ENCODE results near the gene MCRIP2. TPM values are rescaled to one million over a fixed set of nuclear protein-coding genes. Genes with fewer than 3 reads are reported as not detected.
"Not testable (repeated sequence)": the region's sequence is repeated elsewhere in the genome, so short reads cannot be mapped to it uniquely, and the experiment has no call there.

MCRIP2 gene, protein sequence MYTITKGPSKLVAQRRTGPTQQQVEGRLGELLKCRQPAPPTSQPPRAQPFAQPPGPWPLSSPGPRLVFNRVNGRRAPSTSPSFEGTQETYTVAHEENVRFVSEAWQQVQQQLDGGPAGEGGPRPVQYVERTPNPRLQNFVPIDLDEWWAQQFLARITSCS
- 44.9 and 51.1 TPM in 2 replicates for total RNA-seq (2014; rRNA removed; shearing (Covaris generic))
- polyA plus RNA-seq (2015; cell fraction: cytosol; rRNA removed): 35.7 and 46.6 TPM in 2 replicates
- 27.1 and 65.0 TPM in 2 replicates for polyA plus RNA-seq (2015; cell fraction: nucleus; rRNA removed)

DNA sequence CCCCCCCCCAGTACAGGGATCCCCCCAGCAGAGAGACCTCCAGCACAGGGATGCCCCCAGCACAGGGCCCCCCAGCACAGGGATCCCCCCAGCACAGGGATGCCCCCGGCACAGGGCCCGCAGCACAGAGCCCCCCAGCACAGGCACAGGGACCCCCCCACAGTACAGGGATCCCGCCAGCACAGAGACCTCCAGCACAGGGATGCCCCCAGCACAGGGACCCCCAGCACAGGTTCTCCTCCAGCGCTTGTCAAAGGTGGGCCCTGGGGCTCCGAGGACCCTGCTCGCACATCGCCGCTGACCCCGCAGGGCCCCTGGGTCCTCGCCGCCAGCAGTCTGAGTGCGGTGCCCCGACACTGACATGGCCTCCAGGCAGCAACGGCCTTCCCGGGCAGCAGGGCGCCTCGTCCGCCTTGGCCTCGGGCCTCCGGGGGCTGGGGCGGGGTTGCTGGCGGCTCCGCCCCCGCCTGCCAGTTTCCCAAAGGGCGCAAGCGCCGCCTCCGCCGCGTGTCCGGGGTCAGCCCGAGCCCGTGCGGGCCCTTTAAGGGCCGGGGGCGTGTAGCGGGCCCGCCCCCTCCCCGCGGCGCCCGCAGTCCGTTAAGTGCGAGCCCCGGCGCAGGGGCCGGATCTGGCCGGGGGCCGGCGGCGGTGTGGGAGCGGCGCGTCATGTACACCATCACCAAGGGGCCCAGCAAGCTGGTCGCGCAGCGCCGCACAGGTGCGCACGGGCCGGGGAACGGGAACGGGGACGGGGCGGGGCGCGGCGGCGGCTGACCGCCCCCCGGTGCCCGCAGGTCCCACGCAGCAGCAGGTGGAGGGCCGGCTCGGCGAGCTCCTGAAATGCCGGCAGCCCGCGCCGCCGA is at the start of gene MCRIP2:
TSS of gene MCRIP2 (plus strand) at position 503 of the 863 bp plus-strand sequence. CDS start at position 667, 164 bp downstream.
- peak; percentile 81 for DNase-seq (ENCODE audit: low read depth)

DNA sequence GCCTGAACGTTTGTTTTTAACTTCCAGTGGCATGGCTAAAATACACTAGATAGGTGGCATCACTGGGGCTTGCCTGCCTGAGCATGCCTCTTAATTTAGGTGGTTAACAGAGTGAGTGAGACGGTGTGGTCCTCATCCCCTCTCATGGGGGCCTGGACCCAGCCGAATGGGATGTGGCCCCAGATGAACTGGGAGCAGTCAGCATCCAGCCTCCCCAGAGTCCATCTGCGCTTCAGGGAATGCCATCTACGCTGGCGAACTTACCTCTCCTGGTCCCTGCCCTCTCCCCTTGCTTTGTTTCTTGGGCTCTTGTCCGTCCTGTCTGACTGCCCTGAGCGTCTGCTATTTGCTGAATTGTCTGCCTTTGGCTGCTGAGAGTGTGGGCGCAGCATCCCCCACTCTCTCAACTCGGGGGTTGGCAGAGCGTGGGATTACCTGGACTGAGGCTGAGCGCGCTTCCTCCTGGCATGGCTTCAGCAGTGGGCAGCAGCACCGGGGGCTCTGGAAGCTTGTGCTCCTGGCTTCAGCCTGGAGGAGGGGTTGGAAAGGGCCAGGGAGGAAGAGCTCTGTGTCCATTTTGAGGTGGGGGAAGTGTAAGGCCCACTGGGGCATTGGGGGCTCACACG is 49.6 kb upstream of the MCRIP2 start:
- no peak for DNase-seq (ENCODE audit: low read depth)

DNA sequence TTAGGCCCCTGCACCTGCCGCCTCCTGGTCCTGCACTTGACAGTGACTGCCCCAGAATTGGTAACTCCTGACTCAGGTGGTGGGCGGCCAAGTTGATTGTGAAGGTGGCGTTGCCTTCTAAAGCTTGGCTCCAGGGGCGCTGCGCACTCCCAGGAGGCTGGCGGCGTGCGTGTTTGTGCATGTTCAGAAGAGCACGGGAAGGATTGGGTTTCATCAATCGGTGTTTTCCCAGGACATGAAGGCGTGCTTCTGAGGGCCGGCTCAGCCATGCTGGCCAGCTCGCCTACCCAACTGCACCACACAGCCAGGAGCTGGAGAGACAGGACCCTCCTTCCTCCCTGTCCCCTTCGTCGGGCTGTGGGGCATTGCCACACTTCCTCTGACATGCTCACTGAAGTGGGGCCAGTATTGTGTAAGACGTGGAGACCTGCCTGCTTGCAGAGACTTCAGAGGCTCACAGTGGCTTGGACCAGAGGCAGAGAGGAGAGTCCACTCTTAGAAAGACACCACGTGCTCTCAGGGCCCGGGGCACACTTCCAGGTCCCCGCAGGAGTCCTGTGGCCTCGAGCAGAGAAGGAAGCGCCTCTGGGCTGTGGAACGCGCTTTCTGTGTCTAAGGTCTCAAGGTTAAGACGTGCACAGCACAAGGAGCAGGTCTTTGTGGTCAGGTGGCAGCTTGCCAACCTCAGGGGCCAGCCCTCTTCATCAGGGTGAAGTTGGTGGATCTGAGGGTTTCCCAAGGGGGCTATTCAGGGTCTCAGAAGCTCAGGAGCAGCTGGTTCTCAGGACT is 48.9 kb upstream of the MCRIP2 start:
- DNase-seq (ENCODE audit: low read depth): no peak

DNA sequence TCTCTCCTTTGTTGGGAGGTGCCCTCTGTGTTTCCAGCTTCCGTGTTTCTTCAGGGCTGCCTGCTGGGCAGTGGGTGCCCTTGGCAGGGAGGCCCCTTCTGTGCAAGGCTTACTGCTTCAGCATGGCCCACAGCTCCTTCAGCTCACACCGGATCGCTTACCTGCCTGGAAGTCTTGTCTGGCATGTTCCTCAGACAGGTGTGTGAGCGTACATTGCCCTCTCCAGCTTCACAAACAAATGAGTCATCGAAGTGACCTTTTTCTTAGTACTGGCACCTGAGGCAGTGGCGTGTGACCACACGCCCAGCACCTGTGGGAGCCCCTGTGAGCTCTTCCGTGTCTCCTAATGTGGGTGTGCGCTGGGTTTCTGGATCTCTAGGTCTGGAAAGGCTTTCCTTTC is 48.2 kb upstream of the MCRIP2 start:
- DNase-seq (ENCODE audit: low read depth): no peak

DNA sequence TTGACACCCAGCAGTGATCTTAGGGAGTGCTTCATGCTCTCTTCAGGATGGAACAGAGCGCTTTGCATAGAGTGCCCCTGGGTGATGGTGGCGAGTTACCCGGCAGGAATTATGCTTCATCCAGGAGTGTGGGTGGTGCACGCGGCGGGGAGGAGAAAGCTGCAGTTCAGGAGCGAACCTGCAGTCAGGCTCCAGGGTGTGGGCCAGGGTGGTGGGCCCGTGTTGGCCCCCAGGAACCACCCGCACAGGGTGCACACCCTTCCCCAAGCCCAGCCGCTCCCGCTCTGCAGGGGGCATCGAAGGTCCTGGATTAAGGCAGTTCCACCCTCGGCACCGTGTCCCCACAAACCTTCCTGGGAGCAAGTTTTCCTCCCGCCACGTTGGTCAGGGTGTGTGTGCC is 47.8 kb upstream of the MCRIP2 start:
- no peak for DNase-seq (ENCODE audit: low read depth)

DNA sequence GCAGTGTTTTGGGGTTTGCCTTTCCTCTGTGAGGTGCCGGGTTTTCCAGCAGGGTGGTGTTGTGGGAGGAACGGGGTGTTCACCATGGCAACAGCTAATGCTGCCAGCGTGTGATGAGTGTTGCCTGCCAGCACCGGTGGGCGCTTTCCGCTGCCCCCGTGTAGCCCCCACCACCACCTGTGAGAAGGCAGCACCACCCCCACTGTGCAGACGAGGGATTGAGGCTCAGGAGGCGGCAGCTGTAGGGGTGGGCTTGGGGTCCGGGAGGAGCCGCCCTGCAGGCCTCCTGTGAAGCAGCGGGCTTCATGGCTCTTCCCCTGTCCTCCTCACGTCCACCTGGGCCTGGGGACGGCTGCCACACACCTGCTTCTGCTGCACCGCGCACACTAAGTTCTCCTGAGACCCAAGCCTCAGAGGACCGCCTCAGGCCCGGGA is 46.5 kb upstream of the MCRIP2 start:
- no peak for DNase-seq (ENCODE audit: low read depth)

DNA sequence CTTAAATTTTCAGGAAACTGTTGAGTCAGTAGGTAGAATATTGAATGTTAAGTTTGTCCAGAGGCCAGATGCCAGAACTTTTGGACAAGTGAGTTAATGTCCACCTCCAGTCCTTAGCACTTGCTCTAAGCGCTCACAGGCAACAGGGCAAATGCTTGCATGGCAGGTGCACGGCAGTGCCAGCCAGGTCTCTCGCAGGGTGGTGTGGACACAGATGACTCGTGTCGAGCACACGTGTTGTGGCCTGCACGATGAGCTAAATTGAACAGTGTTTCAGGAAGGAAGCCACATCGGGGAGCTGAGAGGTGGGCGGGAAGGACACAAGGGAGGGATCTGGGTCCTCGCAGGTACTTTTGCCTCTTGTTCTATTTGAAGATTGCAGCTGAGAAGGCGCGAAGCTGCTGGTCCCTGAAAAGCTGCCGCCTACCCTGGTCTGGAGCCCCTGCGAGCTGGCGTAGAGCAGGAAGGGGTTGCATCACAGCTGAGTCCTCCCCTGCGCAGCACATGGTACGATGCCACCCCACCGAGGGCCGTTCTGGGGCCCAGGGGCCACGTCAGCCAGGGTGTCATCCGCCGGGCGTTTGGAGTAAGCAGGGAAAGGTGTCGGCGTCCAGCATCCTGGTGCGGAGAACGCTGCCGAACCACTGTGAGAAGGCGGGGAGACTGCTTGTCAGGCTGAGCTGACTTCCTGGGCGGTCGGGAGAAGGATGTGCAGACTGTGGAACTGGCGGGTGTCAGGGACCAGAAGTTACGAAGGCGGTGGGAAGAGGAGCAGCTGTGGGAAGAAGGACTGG is 45.5 kb upstream of the MCRIP2 start:
- no peak for DNase-seq (ENCODE audit: low read depth)

DNA sequence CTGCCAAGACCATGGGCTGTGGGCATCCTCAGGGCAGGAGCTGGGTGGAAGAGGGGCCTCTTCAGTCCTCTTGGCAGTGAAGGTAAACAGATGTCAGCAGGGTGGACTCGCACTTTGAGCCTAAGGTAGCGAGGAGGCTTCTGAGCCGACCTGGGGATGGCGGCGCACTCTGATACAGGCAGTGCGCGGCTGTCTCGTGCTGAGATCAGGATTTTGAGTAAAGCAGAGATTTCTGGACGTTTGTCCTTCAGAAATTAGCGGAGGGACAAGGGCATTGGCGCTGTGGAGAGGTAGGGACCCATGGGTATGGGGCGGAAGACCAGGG is 44.9 kb upstream of the MCRIP2 start:
- DNase-seq (ENCODE audit: low read depth): no peak

DNA sequence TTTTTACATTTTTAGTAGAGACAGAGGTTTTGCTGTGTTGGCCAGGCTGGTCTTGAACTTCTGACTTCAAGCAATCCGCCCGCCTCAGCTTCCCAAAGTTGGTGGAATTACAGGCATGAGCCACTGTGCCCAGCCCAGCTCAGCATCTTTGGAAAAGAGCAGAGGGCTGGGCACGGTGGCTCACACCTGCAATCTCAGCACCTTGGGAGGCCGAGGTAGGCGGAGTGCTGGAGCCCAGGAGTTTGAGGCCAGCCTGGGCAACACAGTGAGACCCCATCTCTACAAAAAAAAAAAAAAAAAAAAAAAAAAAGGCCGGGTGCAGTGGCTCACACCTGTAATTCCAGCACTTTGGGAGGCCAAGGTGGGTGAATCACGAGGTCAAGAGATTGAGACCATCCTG is 44.0 kb upstream of the MCRIP2 start:
- DNase-seq (ENCODE audit: low read depth): not testable (repeated sequence)

DNA sequence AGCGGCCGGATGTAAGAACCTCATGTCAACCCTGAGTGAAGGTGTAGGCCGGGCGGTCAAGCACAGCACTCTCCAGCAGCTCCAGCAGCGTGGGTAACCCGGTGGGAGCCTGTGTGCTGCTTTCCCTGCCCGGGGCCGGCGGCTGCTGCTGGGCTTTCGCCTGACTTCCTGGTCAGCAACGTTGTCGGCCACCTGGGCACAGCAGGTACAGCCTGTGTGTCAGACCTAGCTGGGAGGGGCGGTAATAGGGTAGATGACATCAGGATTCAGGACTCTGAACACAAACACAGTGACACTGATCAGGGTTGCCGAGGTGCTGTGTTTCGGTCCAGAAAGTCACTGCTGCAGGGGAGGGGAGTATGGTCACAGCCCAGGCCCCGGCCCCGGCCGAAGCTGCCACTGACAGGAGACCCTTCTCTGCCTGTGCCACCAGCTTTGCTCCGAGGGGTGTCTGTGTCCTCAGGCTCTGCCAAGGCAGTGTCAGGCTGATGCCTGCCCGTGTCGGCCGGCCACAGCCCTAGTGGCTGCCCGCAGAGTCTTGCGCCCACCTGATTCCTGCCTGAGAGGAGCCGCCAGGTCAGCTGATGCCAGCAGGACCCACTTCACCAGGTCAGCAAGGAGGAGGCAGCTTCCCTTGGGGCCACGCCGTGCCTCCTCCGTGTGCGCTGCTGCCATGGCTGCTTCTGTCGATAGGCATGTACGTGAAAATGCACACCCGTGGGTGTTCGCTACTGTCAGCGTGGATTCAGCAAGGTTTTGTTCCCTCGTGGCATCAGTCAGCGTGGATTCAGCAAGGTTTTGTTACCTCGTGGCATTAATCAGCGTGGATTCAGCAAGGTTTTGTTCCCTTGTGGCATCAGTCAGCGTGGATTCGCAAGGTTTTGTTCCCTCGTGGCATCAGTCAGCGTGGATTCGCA is 42.5 kb upstream of the MCRIP2 start:
- no peak for DNase-seq (ENCODE audit: low read depth)

DNA sequence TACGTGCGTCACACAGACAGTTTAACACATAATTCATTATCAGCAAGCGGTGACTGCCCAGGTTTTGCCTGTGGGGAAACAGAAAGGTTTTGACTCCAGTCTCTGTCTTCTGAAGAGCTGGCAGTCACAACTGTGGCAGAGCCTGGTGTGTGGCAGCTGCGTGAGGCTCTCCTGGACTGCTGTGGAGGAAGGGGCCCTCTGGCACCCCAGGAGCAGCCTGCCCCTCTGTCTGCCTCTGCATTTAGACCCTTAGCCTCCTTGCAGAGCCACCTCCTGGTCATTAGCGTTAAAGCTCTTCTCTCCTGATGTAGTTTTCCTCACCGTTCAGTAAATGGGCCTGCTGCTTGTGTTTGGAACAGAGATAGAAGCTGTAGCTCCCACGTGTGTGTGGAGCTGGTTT is 40.8 kb upstream of the MCRIP2 start:
- no peak for DNase-seq (ENCODE audit: low read depth)

DNA sequence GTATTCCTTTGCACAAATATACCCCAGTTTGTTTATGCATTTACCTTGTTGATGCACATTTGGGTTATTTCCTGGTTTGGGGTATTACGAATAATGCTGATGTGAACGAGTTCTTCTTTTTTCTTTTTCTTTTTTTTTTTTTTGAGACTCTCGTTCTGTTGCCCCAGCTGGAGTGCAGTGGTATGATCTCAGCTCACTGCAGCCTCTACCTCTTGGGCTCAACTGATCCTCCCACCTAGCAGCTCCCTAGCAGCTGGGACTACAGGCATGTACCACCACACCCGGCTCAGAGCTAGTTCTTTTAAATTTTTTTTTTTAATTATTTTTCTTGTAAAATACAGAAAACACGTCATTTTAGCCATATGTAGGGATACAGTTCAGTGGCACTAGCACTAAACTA is 37.7 kb upstream of the MCRIP2 start:
- DNase-seq (ENCODE audit: low read depth): no peak

DNA sequence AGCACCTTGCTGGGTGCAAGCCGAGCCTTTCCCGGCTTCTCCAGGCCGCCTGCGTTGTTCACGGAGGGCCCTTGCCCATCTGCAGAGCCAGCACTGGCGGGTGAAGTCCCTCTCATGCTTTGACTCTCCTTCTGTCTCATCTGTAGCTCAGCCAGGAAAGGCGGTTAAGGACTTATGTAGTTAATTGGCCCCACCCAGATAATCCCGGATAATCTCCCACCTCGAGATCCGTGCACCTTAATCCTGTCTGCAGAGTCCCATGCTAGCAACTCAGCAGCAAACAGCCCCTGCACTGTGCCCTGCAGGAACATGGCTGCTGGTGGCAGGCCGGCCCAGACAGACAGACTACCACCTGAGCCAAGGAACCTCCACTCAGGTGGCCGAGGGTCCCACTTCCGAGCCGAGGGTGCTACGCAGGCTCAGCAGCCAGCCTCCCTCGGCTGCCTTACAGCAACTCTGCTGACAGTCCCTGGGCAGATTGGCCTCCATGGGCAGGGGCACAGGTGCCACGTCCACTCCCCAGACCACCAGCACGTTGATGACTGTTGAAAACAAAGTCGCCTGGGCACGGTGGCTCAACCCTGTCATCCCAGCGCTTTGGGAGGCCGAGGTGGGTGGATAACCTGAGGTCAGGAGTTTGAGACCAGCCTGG is 34.8 kb upstream of the MCRIP2 start:
- DNase-seq (ENCODE audit: low read depth): no peak

DNA sequence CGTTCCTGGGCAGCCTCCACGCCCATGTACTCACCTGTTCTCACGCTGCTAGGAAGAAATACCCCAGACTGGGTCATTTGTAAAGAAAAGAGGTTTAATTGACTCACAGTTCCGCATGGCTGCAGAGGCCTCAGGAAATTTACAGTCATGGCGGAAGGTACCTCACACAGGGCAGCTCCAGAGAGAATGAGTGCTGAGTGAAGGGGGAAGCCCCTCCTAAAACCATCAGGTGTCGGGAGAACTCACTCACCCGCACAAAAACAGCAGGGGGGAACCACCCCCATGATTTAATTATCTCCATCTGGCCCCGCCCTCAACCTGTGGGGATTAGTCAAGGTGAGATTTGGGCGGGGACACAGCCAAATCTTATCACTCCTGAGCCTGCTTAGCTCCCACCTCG is 33.6 kb upstream of the MCRIP2 start:
- no peak for DNase-seq (ENCODE audit: low read depth)

DNA sequence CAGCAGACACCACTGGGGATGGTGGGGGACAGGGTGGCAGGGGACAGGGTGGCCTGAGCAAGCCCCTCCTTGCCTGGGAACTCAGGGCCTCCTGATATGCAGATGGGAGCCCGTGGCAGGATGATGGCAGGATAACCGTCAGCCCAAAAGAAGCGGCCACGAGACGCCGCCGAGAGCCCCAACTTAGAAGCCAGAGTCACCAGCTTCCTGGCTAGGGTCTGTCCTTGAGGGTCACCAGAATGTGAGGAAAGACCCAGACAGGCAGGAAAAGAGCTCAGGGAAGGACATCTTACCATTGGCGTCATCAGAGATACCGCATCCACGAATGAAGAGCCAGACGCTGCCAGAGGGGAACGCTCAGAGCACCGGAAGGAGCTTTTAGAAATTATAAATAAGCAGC is 32.3 kb upstream of the MCRIP2 start:
- DNase-seq (ENCODE audit: low read depth): no peak

DNA sequence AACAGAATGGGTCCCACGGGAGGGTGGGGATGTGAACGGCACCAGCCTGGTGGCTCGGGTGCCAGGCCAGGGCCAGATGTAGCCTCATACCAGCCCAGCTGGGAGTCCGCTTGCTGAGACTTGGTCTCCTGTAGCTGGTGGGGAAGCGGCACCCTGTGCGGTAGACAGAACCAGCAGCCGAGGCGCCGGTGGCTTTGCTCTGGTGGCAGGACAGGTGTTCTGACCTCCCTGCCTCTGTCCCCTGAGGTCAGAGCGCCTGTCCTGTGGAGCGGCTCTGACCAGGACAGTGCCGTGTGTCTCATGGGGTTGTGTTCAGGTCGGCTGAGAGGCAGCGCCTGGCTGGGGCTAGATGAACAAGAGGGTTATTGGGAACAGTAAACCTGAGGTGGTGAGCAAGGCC is 31.6 kb upstream of the MCRIP2 start:
- no peak for DNase-seq (ENCODE audit: low read depth)

DNA sequence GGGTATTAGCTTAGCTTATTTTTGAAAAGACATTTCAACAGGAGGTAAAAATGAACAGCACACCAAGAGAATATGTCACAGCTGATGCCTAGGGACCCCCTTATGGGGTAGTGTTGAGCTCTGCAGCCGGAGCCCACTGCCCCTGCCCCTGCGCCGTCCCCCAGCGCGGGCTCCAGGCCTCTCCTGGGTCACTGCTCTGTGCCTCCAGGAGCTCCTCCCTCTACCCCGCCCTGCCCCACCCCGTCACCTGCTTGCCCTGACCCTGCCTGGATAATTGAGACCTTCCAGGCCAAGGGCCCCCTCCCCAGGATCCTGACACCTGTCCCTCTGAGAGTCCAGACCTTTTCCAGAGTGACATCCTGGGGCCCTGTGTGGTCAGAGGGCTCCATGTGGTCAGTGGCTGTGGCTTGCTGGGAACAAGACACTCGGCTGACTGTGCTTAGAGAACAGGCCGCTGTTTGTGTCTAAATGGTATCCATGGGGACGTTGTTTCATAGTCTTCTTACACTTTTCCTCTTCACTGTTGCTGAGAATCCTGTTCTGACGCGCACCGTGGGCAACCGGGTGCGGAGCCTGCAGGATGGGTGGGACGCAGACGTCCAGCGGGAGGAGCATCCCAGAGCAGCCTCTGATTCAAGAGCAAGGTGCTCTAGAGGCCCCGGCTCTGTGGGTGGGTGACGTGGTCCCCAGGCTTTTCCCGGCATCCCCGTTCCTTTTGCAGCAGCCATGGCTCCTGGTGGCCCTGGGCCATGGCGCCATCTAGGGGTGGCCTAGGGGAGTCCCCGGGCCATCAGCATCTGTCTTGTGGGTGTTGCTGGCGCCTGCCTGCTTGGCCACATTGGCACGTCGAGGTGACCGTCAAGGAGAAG is 30.9 kb upstream of the MCRIP2 start:
- no peak for DNase-seq (ENCODE audit: low read depth)

DNA sequence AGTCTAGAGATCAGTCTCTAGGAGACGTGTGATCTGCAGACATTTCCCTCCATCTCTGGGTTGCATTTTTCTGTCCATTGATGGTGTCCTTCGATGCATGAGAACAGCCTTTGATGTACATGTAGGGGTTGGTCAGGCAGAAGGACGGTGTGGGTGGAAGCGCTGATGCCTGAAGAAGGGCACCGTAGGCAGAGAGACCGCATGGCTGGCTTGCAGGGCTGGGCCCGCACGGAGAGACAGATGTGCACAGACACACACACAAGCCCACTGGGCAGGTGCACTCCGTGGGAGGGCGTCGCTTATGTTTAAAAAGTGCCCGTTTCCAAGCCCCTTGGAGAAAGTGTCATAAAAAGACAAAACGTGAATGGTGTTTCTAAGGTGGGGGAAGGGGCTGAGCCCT is 26.5 kb upstream of the MCRIP2 start:
- no peak for DNase-seq (ENCODE audit: low read depth)
